ES-I3 (cell line): Measurements from ENCODE around the gene PYROXD2.

ENCODE experiments used
- H3K36me3 ChIP-seq: 2 replicates; pipeline ENCODE4 v1.6.1; 2013; ENCODE audit warnings: mild to moderate bottlenecking, low read length, control low read depth, moderate library complexity; ENCODE audit not compliant: insufficient read depth
- H3K4me1 ChIP-seq: 2 replicates; pipeline ENCODE4 v1.6.1; 2013; ENCODE audit warnings: mild to moderate bottlenecking, control low read depth, low read length; ENCODE audit not compliant: insufficient read depth
- H3K9ac ChIP-seq: 2 replicates; pipeline ENCODE4 v1.6.1; 2013; ENCODE audit warnings: low read depth, mild to moderate bottlenecking, low read length, moderate library complexity
- H3K9me3 ChIP-seq: 2 replicates; pipeline ENCODE4 v1.6.1; 2013; ENCODE audit warnings: mild to moderate bottlenecking, low read length, moderate library complexity; ENCODE audit not compliant: control insufficient read depth, insufficient read depth

PYROXD2 gene

GRCh38 chr10:98411768-98412167 lies 3.2 kb downstream of the PYROXD2 start:
- Histone ChIP-seq H3K4me1 (peaks cover 14% of the 10 kb centered on the region; the same call in 1 of the 2 replicates), H3K36me3 (no peaks in the 10 kb centered on the region), H3K9me3 (no peaks in the 10 kb centered on the region), H3K9ac (no peak overlapping the region)

- H3K9ac ChIP-seq: no peak overlapping the region
- no peaks in the 10 kb centered on the region for H3K36me3 ChIP-seq
These were observed 3.8 kb downstream of the PYROXD2 start for GRCh38 chr10:98411166-98411565.

GRCh38 chr10:98410759-98411158 lies 4.2 kb downstream of the PYROXD2 start:
- H3K9me3 ChIP-seq: no peaks in the 10 kb centered on the region
- H3K4me1 ChIP-seq: peaks cover 11% of the 10 kb centered on the region; the same call in 1 of the 2 replicates
- no peaks in the 10 kb centered on the region for H3K36me3 ChIP-seq
- no peak overlapping the region for H3K9ac ChIP-seq

More at GRCh38 chr10:98411166-98411565, 3.8 kb downstream of the PYROXD2 start:
- Histone ChIP-seq H3K4me1 (peaks cover 14% of the 10 kb centered on the region; the same call in 1 of the 2 replicates), H3K9me3 (no peaks in the 10 kb centered on the region)

GRCh38 chr10:98410135-98410743 lies 4.7 kb downstream of the PYROXD2 start:
- peaks cover 5% of the 10 kb centered on the region; the same call in 1 of the 2 replicates for H3K4me1 ChIP-seq
- no peaks in the 10 kb centered on the region for H3K9me3 ChIP-seq
- H3K9ac ChIP-seq: no peak overlapping the region
- H3K36me3 ChIP-seq: no peaks in the 10 kb centered on the region

GRCh38 chr10:98408799-98409198 lies 6.2 kb downstream of the PYROXD2 start:
- no peaks in the 10 kb centered on the region for H3K36me3 ChIP-seq
- H3K9me3 ChIP-seq: no peaks in the 10 kb centered on the region
- no peaks in the 10 kb centered on the region for H3K4me1 ChIP-seq
- no peak overlapping the region for H3K9ac ChIP-seq

GRCh38 chr10:98407744-98408241 lies 7.2 kb downstream of the PYROXD2 start:
- no peaks in the 10 kb centered on the region for H3K9me3 ChIP-seq
- H3K36me3 ChIP-seq: no peaks in the 10 kb centered on the region
- no peaks in the 10 kb centered on the region for H3K4me1 ChIP-seq
- no peak overlapping the region for H3K9ac ChIP-seq

GRCh38 chr10:98407017-98407743 lies 7.8 kb downstream of the PYROXD2 start:
- Histone ChIP-seq H3K9ac (no peak overlapping the region), H3K4me1 (no peaks in the 10 kb centered on the region), H3K36me3 (no peaks in the 10 kb centered on the region), H3K9me3 (no peaks in the 10 kb centered on the region)

GRCh38 chr10:98405422-98405821 lies 9.6 kb downstream of the PYROXD2 start:
- Histone ChIP-seq H3K9ac (no peak overlapping the region), H3K9me3 (no peaks in the 10 kb centered on the region), H3K4me1 (no peaks in the 10 kb centered on the region), H3K36me3 (no peaks in the 10 kb centered on the region)

- H3K4me1 ChIP-seq: no peaks in the 10 kb centered on the region
- H3K9ac ChIP-seq: no peak overlapping the region
- H3K36me3 ChIP-seq: no peaks in the 10 kb centered on the region
- H3K9me3 ChIP-seq: no peaks in the 10 kb centered on the region
These were observed 10.2 kb downstream of the PYROXD2 start for GRCh38 chr10:98404571-98405359.

- no peaks in the 10 kb centered on the region for H3K4me1 ChIP-seq
- H3K9me3 ChIP-seq: no peaks in the 10 kb centered on the region
- H3K9ac ChIP-seq: no peak overlapping the region
- no peaks in the 10 kb centered on the region for H3K36me3 ChIP-seq
These were observed 11.0 kb downstream of the PYROXD2 start for GRCh38 chr10:98403812-98404504.

- Histone ChIP-seq H3K36me3 (no peaks in the 10 kb centered on the region), H3K4me1 (no peaks in the 10 kb centered on the region), H3K9ac (no peak overlapping the region), H3K9me3 (no peaks in the 10 kb centered on the region)
These were observed 11.9 kb downstream of the PYROXD2 start for GRCh38 chr10:98402931-98403718.

GRCh38 chr10:98402478-98402877 lies 12.5 kb downstream of the PYROXD2 start:
- no peaks in the 10 kb centered on the region for H3K9me3 ChIP-seq
- H3K4me1 ChIP-seq: no peaks in the 10 kb centered on the region
- H3K36me3 ChIP-seq: no peaks in the 10 kb centered on the region
- H3K9ac ChIP-seq: no peak overlapping the region

- no peaks in the 10 kb centered on the region for H3K9me3 ChIP-seq
- no peaks in the 10 kb centered on the region for H3K36me3 ChIP-seq
- no peaks in the 10 kb centered on the region for H3K4me1 ChIP-seq
- H3K9ac ChIP-seq: no peak overlapping the region
These were observed 14.5 kb downstream of the PYROXD2 start for GRCh38 chr10:98400482-98400881.
